Measurements from ENCODE around the gene KIRREL3. TPM values are rescaled to one million over a fixed set of nuclear protein-coding genes. Genes with fewer than 3 reads are reported as not detected.

The KIRREL3 gene
- total and polyA plus RNA-seq, 2 donors (not counting 3 experiments of a cell fraction or from before 2014, with no cell fraction given), result not detected

DNA sequence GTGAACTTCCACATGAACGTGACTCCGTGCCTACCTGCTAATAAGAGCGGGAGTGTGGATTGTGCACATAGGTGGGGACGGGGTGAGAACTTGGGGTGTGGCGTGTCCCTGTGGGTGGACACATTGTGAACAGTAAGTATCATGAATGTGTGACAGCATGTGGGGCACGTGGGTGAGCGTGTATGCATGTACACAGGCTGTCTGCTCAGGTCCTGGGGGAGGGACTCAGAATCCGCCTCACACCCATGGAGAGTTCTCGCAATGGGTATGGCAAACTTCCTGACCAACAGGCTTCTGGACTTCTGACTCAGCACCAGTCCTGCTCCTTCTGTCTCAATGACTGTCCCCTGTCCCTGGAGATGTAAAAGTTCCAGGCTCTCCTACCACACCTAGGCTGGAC, 422.1 kb downstream of the KIRREL3 start:
- DNase-seq (ENCODE audit: low read depth, low spot score) (no peak), FAIRE-seq (no peak)
- POLR2A ChIA-PET, result no interaction called here
- CTCF ChIA-PET, result no interaction called here
- Histone ChIP-seq H3K9me1 (replicated peaks; ENCODE audit: control insufficient read depth, extremely low read depth, insufficient read depth, low read length) (no peaks in the 10 kb centered on the region), H3K27me3 (ENCODE audit: control insufficient read depth in 2 of 2, insufficient read depth in 2 of 2, low read length in 2 of 2) (no peaks in the 10 kb centered on the region), H3K4me1 (ENCODE audit: control insufficient read depth, extremely low read depth, insufficient read depth, low read length) (no peaks in the 10 kb centered on the region), H3K27ac (ENCODE audit: insufficient read depth, low read depth, low read length) (no peak overlapping the region), H3K9me3 (replicated peaks; ENCODE audit: control insufficient read depth, insufficient read depth, low read length) (no peaks in the 10 kb centered on the region), H3K79me2 (ENCODE audit: control insufficient read depth, insufficient read depth, low read length) (no peaks in the 10 kb centered on the region), H4K20me1 (replicated peaks; ENCODE audit: control insufficient read depth, extremely low read depth, insufficient read depth, low read length) (no peaks in the 10 kb centered on the region), H3K36me3 (ENCODE audit: control insufficient read depth in 2 of 2, extremely low read depth in 1 of 2, insufficient read depth in 2 of 2, low read length in 2 of 2) (no peaks in the 10 kb centered on the region), H3K4me2 (ENCODE audit: insufficient read depth, low read length) (no peak overlapping the region), H2AFZ (ENCODE audit: low read depth, low read length) (no peak overlapping the region), H3K4me3 (replicated peaks in 1 of 3; ENCODE audit: insufficient read depth in 1 of 3, low read depth in 1 of 3, low read length in 3 of 3) (no peak overlapping the region), H3K9ac (replicated peaks; ENCODE audit: extremely low read depth, insufficient read depth, low read length) (no peak overlapping the region)
- BruUV-seq (replicated peaks), result no TSS peak
- dilution Hi-C loops (cut with MboI; ENCODE audit: extremely low pct_ligation_motif_present, low sequenced_read_pairs), result no loop called here
- TF ChIP-seq CTCF (IDR thresholded peaks at IDR 0.05; ENCODE audit: extremely low read depth in 1 of 2, insufficient read depth in 1 of 2, low read depth in 1 of 2, low read length in 2 of 2), result no peak
- no peak for TF ChIP-seq MYC (IDR thresholded peaks at IDR 0.05; ENCODE audit: low read depth, low read length)
- TF ChIP-seq, protein P1, sequence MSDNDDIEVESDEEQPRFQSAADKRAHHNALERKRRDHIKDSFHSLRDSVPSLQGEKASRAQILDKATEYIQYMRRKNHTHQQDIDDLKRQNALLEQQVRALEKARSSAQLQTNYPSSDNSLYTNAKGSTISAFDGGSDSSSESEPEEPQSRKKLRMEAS (IDR thresholded peaks at IDR 0.05; ENCODE audit: insufficient read depth, insufficient read length), result no peak
- no peak for TF ChIP-seq POLR2AphosphoS5 (IDR thresholded peaks at IDR 0.05; ENCODE audit: insufficient read depth, low read depth, low read length)
- no peak for TF ChIP-seq JUN (IDR thresholded peaks at IDR 0.05; ENCODE audit: borderline replicate concordance, insufficient read depth, insufficient read length, low read depth)
- TF ChIP-seq FOS (IDR thresholded peaks at IDR 0.05; ENCODE audit: borderline replicate concordance, insufficient read depth, low read length), result no peak
- TF ChIP-seq GATA2 (IDR thresholded peaks at IDR 0.05; ENCODE audit: insufficient read depth, insufficient read length, low read depth, low read length), result no peak
- no peak for TF ChIP-seq POLR2A (IDR thresholded peaks at IDR 0.05; ENCODE audit: low read depth, low read length)
- TF ChIP-seq EZH2 (IDR thresholded peaks at IDR 0.05; ENCODE audit: borderline replicate concordance, low read depth, low read length, severe bottlenecking), result no peak
- intact Hi-C loops (cut with micrococcal nuclease), result no loop called here

Data from endothelial cell of umbilical vein (primary cell).